Measurements from ENCODE around the gene DOCK9. TPM values are rescaled to one million over a fixed set of nuclear protein-coding genes. Genes with fewer than 3 reads are reported as not detected.

The DOCK9 gene
- total RNA-seq, 2 experiments from 2014 or later: 129 to 132 TPM

DNA sequence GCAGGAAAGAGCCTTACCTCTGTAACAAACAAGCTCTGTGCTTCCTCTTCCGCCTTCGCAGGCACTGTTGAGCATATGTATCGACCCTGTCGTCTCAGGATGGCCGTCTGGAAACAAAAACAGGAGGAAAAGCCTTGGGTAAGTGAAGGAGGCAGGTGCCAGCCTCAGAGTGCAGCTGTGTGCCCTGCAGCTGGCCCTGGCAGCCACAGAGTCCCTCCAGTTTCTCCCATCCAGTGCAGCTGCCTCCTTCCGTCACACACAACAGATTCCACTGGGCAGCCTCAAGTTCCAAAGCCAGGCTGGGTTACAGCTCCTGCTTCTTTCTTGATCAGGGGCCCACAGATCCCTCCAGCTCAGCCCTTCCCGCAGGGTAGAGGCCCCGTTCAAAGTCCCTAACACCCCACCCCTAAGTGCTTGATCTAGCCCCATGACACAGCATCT lies 47.7 kb downstream of the DOCK9 start:
- Mint-ChIP-seq H3K27me3 (no peaks in the 10 kb centered on the region), H3K4me3 (peak overlapping the region; percentile 20), H3K9me3 (peaks cover 20% of the 10 kb centered on the region), H3K36me3 (ENCODE audit: low read depth) (peaks cover 38% of the 10 kb centered on the region), H3K27ac (peak overlapping the region; percentile 86), H3K4me1 (peaks cover 5% of the 10 kb centered on the region)
- POLR2A ChIA-PET: no interaction called here
- CTCF ChIA-PET: no interaction called here
- DNase-seq: no peak

DNA sequence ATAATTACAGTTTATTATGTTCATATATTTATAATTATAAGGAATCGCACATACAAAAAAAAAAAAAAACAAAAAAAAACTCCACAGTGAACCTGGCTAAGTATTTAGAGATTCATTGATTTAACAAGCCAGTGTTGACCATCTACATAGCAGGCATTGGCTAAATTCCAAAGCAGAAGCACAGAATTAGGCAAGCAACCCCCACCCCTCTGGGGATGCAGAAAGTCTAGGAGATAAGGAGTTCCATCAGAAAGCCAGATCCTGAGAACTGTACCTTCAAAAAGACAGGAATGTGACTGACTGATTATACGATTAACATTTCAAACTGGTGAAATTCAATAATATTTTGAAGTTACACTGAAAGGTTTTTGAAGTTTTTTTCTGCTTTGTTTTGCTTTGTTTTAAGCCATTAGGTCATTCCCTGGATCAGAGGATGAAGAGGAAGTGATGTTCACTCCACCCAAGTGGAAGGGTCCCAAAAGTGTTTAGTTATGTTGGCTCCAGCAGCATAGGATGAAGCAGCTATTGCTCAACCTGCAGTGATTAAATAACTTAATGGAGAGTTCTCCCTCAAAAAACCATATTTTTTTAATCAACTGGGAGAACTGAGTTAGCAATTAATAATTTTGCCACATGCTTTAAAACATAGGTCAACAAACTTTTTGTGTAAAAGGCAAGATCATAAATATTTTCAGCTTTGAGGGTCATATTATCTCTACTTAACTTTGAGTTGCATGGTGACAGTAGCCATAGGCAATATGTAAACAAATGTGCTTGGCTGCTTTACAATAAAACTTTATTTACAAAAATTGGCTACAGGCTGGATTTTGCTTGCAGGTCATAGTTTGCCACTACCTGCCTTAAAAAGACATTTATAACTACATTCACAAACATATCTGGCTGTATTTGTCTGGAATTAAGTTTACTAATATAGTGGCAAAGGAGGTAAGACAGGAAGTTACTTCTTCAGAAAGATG lies 49.6 kb downstream of the DOCK9 start:
- no peak for DNase-seq
- H3K4me3 Mint-ChIP-seq: no peak overlapping the region
- H3K9me3 Mint-ChIP-seq: peaks cover 4% of the 10 kb centered on the region
- H3K4me1 Mint-ChIP-seq: peaks cover 5% of the 10 kb centered on the region
- no peaks in the 10 kb centered on the region for H3K27me3 Mint-ChIP-seq
- H3K27ac Mint-ChIP-seq: no peak overlapping the region
- peaks cover 36% of the 10 kb centered on the region for H3K36me3 Mint-ChIP-seq (ENCODE audit: low read depth)
- CTCF ChIA-PET: no interaction called here
- POLR2A ChIA-PET: no interaction called here

DNA sequence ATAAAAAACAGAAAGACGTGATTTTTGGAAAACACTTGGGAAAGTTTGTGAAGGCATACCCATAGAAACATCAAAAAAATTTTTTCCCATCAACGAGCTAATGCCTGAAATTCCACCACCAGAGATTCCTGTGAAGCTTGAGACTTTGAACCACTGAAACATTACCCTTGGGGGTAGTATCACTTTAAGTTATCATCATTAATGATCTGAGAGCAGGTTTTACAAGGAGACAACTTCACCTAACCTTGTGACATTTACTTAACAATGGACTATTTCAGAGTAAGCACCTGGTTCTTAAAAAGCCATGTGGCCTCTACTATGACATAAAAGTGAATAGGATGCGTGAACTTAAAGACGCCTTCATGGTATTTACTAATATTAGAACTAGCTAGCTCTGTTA lies 51.9 kb downstream of the DOCK9 start:
- H3K36me3 Mint-ChIP-seq (ENCODE audit: low read depth): peaks cover 55% of the 10 kb centered on the region
- no peaks in the 10 kb centered on the region for H3K9me3 Mint-ChIP-seq
- H3K4me3 Mint-ChIP-seq: no peak overlapping the region
- no peak overlapping the region for H3K27ac Mint-ChIP-seq
- POLR2A ChIA-PET: no interaction called here
- peaks cover 5% of the 10 kb centered on the region for H3K4me1 Mint-ChIP-seq
- DNase-seq: no peak
- no peaks in the 10 kb centered on the region for H3K27me3 Mint-ChIP-seq
- CTCF ChIA-PET: interaction anchor here (0.7 to 1.1 kb wide), 2 partner anchors 37 to 969 kb away, joined by 3 read pairs; no protein-coding TSS in a partner anchor

DNA sequence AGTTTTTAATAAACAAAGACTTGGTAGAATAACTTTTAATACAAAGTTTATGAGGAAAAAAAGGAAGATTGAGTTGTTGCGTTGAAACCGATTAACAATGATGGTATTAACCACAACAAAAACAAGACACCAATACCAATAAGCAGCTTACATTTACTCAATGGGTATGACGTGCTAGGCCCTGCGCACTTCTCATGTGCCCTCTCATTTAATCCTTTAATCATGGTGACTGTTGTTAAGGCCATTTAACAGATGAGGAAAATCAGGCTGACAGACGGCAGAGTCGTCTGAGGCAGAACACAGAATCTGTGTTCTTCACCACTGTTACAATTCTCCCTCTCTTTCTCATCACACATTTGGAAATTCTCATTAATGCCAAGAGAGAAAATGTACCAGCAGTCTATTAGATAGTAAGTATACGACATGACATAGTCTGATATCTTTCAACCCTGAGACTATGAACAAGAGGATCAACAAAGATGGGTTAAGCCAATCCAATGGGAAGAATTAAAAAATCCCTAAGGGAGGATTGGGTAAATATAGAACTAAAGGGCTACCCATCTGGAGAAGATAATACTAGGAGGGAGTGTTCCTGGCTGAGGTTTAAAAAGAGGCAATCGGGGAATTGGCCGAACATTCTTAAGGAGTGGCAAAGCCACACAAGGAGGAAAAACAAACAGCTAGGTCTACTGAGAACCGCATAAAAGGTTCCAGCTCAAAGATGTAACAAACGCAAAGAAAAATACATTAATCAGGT lies 54.0 kb downstream of the DOCK9 start:
- no peak overlapping the region for H3K4me3 Mint-ChIP-seq
- peaks cover 2% of the 10 kb centered on the region for H3K9me3 Mint-ChIP-seq
- H3K4me1 Mint-ChIP-seq: peaks cover 19% of the 10 kb centered on the region
- H3K36me3 Mint-ChIP-seq (ENCODE audit: low read depth): peaks cover 75% of the 10 kb centered on the region
- DNase-seq: no peak
- no peaks in the 10 kb centered on the region for H3K27me3 Mint-ChIP-seq
- ChIA-PET CTCF (interaction anchor here (0.9 to 1.4 kb wide), 2 partner anchors 10 to 12 kb away, joined by 4 to 5 read pairs; no protein-coding TSS in a partner anchor), POLR2A (no interaction called here)
- H3K27ac Mint-ChIP-seq: no peak overlapping the region

DNA sequence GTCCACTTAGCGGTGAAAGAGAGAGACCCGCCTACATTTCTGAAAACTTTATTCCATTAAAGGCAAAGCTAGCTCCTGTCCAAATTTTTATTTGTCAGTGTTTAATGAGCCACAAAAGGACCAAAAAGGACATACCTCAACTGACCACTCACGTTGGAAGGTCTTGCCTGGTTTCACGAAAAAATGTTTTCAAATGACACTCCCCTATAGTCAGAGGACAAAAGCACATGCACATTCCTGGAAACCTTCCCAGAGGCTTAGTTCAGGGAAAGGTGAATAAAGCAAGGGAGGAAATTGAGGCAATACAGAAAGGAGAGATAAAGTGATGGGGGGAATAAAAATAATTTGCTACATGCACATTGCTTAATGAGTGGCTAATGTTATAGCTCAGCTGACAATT lies 55.6 kb downstream of the DOCK9 start:
- Mint-ChIP-seq H3K27ac (no peak overlapping the region), H3K27me3 (no peaks in the 10 kb centered on the region), H3K9me3 (peaks cover 2% of the 10 kb centered on the region), H3K4me3 (no peak overlapping the region), H3K36me3 (ENCODE audit: low read depth) (peaks cover 76% of the 10 kb centered on the region), H3K4me1 (peaks cover 30% of the 10 kb centered on the region)
- ChIA-PET POLR2A (interaction anchor here (1.0 kb wide), 1 partner anchor 55 kb away, joined by 4 read pairs; no protein-coding TSS in a partner anchor), CTCF (interaction anchor here (0.5 to 1.4 kb wide), 2 partner anchors 8 to 515 kb away, joined by 3 to 5 read pairs; no protein-coding TSS in a partner anchor)
- DNase-seq: no peak

DNA sequence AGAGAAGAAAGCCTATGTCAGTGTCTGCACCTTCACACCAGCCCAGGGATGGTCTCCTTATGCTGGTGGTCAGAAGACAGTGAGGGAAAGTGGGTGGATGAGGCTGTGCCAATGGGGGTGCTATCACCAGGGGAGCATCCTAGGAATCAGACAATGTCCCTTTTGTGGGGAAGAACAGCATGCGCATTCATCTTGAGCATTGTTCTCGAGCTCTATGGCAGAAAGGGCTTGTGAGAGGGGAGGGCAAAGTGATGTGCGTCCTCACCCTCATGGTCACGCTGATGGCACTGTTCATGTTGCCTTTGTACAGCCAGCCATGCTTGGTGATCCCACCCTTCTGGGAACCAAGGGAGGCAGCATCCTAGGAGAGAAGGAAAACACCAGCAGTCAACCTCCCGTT lies 56.1 kb downstream of the DOCK9 start:
- DNase-seq: no peak
- Mint-ChIP-seq H3K27me3 (no peaks in the 10 kb centered on the region), H3K9me3 (peaks cover 2% of the 10 kb centered on the region), H3K4me1 (peaks cover 32% of the 10 kb centered on the region), H3K27ac (no peak overlapping the region), H3K36me3 (ENCODE audit: low read depth) (peaks cover 74% of the 10 kb centered on the region), H3K4me3 (no peak overlapping the region)
- ChIA-PET CTCF (interaction anchor here (1.1 kb wide), 1 partner anchor 10 kb away, joined by 4 read pairs; no protein-coding TSS in a partner anchor), POLR2A (interaction anchor here (1.0 kb wide), 1 partner anchor 55 kb away, joined by 4 read pairs; no protein-coding TSS in a partner anchor)

DNA sequence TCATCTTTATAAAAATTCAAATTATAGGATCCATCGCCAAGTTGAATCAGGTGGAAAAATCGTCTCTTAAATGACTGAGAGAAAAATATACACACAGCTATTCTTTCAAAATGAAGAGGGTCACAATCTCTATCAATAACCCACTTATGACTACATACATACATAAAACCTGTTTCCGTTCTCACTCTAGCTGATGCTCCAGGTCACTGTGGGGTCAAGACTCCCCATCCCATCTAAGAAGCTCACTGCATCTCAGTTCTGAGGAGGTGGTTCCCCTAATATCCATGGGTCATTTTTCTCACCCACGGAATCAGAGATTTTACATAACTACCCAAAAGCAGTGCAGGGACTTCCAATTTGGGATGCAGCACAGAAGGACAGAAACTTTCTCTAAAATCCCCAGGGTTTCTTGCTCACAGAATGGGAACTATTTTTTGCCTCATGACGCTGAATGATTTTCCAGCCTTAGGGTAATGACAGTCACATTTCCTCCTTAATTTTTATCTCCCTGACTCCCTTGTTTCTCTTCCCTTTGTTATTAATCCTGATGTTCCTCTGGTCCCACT lies 56.8 kb downstream of the DOCK9 start:
- Mint-ChIP-seq H3K36me3 (ENCODE audit: low read depth) (peaks cover 73% of the 10 kb centered on the region), H3K4me3 (no peak overlapping the region), H3K4me1 (peaks cover 32% of the 10 kb centered on the region), H3K9me3 (peaks cover 2% of the 10 kb centered on the region), H3K27me3 (no peaks in the 10 kb centered on the region), H3K27ac (no peak overlapping the region)
- ChIA-PET POLR2A (interaction anchor here (1.0 kb wide), 1 partner anchor 54 kb away, joined by 4 read pairs; no protein-coding TSS in a partner anchor), CTCF (interaction anchor here (1.1 kb wide), 1 partner anchor 9 kb away, joined by 4 read pairs; no protein-coding TSS in a partner anchor)
- no peak for DNase-seq

DNA sequence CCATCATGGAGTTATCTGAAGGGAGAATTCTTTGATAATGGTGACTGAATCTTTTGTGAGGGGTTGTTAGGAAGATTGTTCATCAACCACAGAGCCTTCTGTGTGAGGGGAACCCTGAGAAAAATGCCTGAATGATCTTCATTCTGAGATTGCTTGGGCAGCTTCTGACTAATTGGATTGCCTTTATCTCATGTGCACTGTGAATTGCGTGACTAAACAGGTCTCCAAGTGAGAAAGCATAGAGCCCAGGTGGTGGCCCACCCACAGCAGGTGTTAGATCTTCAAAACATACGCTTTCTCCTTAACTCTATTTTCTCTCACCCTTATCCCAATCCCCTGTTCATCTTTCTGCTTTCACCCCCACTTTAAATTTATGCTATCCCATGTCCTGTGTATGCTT lies 58.3 kb downstream of the DOCK9 start:
- peaks cover 32% of the 10 kb centered on the region for H3K4me1 Mint-ChIP-seq
- no peaks in the 10 kb centered on the region for H3K27me3 Mint-ChIP-seq
- CTCF ChIA-PET: interaction anchor here (0.6 to 1.3 kb wide), 4 partner anchors 9 to 576 kb away, joined by 3 to 5 read pairs (median 4); no protein-coding TSS in a partner anchor
- peaks cover 2% of the 10 kb centered on the region for H3K9me3 Mint-ChIP-seq
- POLR2A ChIA-PET: no interaction called here
- peaks cover 76% of the 10 kb centered on the region for H3K36me3 Mint-ChIP-seq (ENCODE audit: low read depth)
- H3K27ac Mint-ChIP-seq: no peak overlapping the region
- H3K4me3 Mint-ChIP-seq: no peak overlapping the region
- no peak for DNase-seq

DNA sequence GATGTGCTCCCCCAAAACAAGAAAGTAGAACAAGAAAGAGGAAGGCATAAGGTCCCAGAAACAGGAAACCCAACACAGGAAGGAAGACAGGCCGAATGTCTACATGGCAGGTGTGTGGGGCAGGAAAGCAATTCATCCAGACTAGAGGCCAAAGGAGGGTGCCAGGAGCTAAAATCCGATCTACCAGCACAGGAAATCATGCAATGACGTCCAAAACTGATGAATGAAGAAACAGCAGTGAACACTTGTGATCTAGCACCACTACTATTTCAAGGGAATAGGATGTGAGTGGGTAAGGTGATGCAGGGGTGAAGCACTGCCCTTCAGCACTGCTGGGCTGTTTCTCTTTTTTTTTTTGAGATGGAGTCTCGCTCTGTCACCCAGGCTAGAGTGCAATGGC lies 59.1 kb downstream of the DOCK9 start:
- peak overlapping the region; percentile 71 for H3K27ac Mint-ChIP-seq
- peak; percentile 13 for DNase-seq
- CTCF ChIA-PET: interaction anchor here (0.7 to 1.3 kb wide), 3 partner anchors 9 to 35 kb away, joined by 3 to 4 read pairs (median 4); no protein-coding TSS in a partner anchor
- POLR2A ChIA-PET: interaction anchor here (0.6 kb wide), 1 partner anchor 70 kb away, joined by 3 read pairs; no protein-coding TSS in a partner anchor
- H3K4me3 Mint-ChIP-seq: no peak overlapping the region
- H3K36me3 Mint-ChIP-seq (ENCODE audit: low read depth): peaks cover 75% of the 10 kb centered on the region
- H3K9me3 Mint-ChIP-seq: peaks cover 2% of the 10 kb centered on the region
- H3K27me3 Mint-ChIP-seq: no peaks in the 10 kb centered on the region
- H3K4me1 Mint-ChIP-seq: peaks cover 32% of the 10 kb centered on the region

DNA sequence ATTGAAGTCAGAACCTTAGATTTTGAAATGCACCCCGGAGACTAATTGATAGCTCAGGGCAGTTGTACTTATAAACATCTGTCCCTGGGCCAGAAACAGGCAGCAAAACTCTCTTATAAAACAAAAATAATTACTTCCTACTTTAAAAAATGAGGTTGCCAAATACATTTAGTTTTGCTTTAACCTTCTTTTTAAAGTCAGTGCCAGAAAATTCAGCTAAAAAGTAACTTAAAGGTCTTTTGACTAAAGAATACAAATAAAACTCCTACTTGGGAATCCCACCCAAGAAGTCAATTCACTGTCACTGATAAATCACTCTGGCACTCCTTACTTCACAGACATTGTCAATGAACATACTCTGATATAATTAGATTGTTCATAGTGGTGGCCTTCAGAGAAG lies 60.7 kb downstream of the DOCK9 start:
- ChIA-PET CTCF (no interaction called here), POLR2A (no interaction called here)
- H3K4me3 Mint-ChIP-seq: no peak overlapping the region
- DNase-seq: no peak
- H3K36me3 Mint-ChIP-seq (ENCODE audit: low read depth): peaks cover 72% of the 10 kb centered on the region
- peaks cover 41% of the 10 kb centered on the region for H3K4me1 Mint-ChIP-seq
- H3K27ac Mint-ChIP-seq: peak overlapping the region; percentile 16
- peaks cover 2% of the 10 kb centered on the region for H3K9me3 Mint-ChIP-seq
- no peaks in the 10 kb centered on the region for H3K27me3 Mint-ChIP-seq

DNA sequence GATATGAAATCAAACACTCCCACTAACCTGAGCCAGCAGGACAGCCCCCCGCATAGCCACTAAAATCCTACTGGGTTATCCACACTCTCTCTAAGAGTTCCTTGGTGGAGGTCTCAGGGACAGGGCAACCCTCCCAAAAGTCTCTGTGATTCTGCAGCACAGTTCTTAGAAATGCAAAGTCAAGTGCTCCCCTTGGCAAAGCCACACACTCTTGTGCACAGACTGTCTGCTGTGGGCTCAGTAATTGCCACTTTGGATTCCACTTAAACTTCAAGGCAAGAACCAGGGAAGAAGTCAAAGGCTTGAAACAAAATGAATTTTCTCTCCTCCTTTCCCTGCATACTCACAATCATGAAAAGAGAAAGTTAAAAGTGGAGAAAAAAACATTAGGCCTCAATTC lies 61.5 kb downstream of the DOCK9 start:
- ChIA-PET POLR2A (no interaction called here), CTCF (interaction anchor here (1.0 kb wide), 1 partner anchor 18 kb away, joined by 3 read pairs; no protein-coding TSS in a partner anchor)
- Mint-ChIP-seq H3K27ac (no peak overlapping the region), H3K4me1 (peaks cover 43% of the 10 kb centered on the region), H3K9me3 (peaks cover 2% of the 10 kb centered on the region), H3K4me3 (no peak overlapping the region), H3K27me3 (no peaks in the 10 kb centered on the region), H3K36me3 (ENCODE audit: low read depth) (peaks cover 65% of the 10 kb centered on the region)
- no peak for DNase-seq

DNA sequence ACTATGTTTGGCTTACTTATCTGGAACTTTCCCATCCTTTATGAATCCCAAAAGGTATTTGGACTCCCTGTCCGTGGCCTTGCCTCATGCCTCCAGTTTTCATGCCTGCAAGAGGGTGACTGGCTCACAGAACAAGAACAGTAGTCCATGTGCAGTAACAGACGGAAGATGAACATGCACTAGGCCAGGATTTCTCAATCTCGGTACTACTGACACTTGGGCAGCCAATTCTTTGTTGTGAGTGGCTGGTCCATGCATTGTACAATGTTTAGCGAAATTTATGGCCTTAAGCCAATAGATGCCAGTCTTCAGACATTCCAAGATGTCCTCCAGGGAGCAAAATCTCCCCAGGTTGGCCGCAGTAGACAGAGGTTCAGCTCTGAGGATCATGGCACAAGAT lies 61.9 kb downstream of the DOCK9 start:
- DNase-seq: no peak
- POLR2A ChIA-PET: no interaction called here
- Mint-ChIP-seq H3K9me3 (peaks cover 2% of the 10 kb centered on the region), H3K36me3 (ENCODE audit: low read depth) (peaks cover 61% of the 10 kb centered on the region), H3K27me3 (no peaks in the 10 kb centered on the region), H3K4me1 (peaks cover 46% of the 10 kb centered on the region), H3K4me3 (no peak overlapping the region), H3K27ac (no peak overlapping the region)
- CTCF ChIA-PET: interaction anchor here (1.0 kb wide), 1 partner anchor 18 kb away, joined by 3 read pairs; no protein-coding TSS in a partner anchor
